ENCODE data around the gene SCO2. TPM values are rescaled to one million over a fixed set of nuclear protein-coding genes. Genes with fewer than 3 reads are reported as not detected.

Gene SCO2
- total RNA-seq, 2 donors from 2014 or later: 13.1 to 18.5 TPM

DNA sequence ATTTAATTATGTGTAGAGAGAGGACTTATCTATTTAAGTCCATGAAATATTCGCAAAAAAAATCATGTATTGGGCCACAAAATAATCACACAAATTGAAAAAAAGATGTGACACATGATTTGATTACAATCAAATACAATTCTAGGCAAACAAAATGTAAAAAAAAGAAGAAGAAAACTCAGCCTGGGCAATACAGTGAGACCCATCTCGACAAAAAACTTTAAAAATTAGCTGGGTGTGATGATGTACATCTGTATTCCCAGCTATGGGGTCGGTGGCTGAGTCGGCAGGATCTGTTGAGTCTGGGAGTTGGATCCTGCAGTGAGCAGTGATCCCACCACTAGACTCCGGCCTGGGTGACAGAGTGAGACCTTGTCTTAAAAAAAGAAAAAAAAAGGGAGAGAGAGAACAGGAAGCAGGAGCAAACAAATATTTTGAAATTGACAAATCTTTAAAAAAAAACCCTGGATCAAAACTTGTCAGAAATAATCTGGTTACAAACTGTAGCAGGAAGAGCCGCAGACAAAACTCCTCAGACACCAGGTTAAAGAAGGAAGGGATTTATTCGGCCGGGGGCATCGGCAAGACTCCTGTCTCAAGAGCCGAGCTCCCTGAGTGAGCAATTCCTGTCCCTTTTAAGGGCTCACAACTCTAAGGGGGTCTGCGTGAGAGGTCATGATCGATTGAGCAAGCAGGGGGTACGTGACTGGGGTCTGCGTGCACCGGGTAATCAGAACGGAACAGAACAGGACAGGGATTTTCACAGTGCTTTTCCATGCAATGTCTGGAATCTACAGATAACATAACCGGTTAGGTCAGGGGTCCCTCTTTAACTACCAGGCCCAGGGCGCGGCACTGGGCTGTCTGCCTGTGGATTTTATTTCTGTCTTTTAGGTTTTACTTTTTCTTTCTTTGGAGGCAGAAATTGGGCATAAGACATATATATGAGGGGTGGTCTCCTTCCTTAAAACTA, 7.7 kb upstream of the SCO2 start:
- Mint-ChIP-seq H3K36me3 (peaks cover 5% of the 10 kb centered on the region), H3K4me3 (peak overlapping the region; percentile 92), H3K4me1 (ENCODE audit: low read depth in 2 of 2) (peaks cover 34 to 36% of the 10 kb centered on the region in 2 donors), H3K27me3 (no peaks in the 10 kb centered on the region), H3K27ac (peak overlapping the region; percentile 92 to 95), H3K9me3 (peaks cover 3% of the 10 kb centered on the region)
- no peak for ATAC-seq
- no peak for DNase-seq (ENCODE audit: low spot score)

DNA sequence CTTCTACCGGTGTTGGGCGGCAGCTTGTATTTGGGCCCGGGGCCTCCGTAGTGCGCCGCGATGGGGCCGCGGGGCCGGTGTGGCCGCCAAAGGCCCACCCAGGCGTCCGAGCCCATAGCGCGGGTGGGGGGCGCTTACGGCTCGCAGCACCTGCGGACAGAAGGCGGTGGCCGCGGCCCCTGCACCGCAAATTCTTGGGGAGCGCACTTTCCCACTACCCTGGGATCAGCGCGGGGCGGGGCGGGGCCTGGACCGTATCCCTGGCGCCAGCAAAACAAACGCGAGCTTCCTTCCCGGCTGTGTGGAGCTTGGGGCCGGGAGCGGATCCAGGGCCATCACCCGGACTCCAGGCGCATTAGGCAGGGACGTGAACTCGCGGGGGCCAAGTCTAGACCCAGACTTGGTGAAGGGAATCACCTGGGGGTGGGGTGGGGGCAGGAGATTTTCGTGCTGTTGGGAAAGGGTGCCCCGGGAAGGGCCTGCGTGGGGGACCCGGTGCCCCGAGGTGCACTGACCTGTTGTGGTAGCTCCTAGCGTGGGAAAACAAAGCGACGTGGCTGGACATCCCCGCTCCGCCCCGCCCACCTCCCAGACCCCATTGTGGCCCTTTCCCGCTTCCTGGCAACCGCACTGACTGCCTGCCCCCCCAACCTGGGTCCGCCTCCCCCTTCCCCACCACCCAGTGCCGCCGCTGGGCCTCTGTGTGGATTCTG, 6.7 kb upstream of the SCO2 start:
- Mint-ChIP-seq H3K9me3 (no peaks in the 10 kb centered on the region), H3K27me3 (no peaks in the 10 kb centered on the region), H3K27ac (peak overlapping the region; percentile 92 to 95), H3K4me3 (peak overlapping the region; percentile 92), H3K36me3 (no peaks in the 10 kb centered on the region), H3K4me1 (ENCODE audit: low read depth in 2 of 2) (peaks cover 37 to 39% of the 10 kb centered on the region in 2 donors)
- no peak for ATAC-seq
- DNase-seq (ENCODE audit: low spot score): no peak

DNA sequence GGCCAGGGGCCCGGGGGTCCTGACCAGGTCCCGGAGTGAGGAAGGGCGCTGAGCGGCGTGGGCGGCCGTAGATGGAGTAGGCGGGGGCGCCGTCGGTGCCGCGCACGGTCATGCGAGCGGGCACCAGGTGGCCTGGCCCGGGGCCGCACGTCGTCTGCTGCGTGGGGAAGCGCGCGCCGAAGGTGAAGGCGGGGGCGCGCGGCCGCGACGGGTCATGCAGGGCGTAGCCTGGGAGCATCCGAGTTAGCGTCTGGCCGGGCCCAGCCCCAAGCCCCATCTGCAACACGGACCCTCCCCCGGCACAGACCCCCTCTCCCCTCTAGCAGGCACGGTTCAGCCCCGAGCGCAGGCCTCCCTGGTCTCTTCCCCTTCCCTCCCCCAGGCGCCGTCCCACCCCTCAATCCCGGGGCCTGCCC, 6.2 kb upstream of the SCO2 start:
- peak overlapping the region; percentile 95 for H3K27ac Mint-ChIP-seq
- H3K4me3 Mint-ChIP-seq: peak overlapping the region; percentile 92
- no peaks in the 10 kb centered on the region for H3K36me3 Mint-ChIP-seq
- ATAC-seq (peak; percentile 62 to 64), DNase-seq (ENCODE audit: low spot score) (peak; percentile 85)
- no peaks in the 10 kb centered on the region for H3K27me3 Mint-ChIP-seq
- H3K4me1 Mint-ChIP-seq (ENCODE audit: low read depth in 2 of 2): peaks cover 39 to 41% of the 10 kb centered on the region in 2 donors
- no peaks in the 10 kb centered on the region for H3K9me3 Mint-ChIP-seq

DNA sequence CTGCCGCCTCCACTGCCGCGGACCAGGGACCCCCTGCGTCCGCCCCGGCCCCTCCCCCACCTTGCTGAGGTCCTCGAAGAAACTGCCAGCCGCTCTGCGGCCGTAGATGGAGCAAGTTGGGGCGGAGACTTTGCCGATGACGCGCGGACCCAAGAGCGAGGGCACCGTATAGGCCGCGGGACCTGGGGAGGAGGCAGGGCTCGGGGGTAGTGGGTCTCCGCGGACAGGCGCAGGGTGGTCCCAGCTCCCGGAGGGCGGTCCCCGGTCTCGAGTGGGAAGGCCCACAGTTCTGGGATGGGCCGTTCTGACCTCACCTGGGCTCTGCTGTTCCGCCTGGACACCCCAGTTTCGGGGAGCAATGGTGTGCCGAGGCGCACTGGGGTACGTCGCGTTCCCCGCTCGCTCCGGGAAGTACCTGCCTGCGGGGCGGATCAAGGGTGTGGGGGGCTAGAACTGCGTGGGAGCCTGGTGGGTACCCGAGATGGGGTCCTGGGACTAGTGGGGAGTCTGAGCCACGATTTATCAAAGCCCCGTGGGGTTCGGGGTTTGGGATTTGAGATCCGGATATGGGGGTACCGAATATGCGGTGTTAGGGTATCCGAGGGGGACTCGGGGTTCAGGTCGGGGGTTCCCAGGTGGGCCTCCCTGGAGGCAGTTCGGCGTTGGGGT, 5.6 kb upstream of the SCO2 start:
- H3K27ac Mint-ChIP-seq: peak overlapping the region; percentile 95

GRCh38 chr22:50530580-50530876, 5.1 kb upstream of the SCO2 start:
- Mint-ChIP-seq H3K36me3 (no peaks in the 10 kb centered on the region), H3K27ac (peak overlapping the region; percentile 95), H3K27me3 (no peaks in the 10 kb centered on the region), H3K4me1 (ENCODE audit: low read depth in 2 of 2) (peaks cover 37 to 39% of the 10 kb centered on the region in 2 donors), H3K4me3 (peak overlapping the region; percentile 92), H3K9me3 (no peaks in the 10 kb centered on the region)
- DNase-seq (ENCODE audit: low spot score) (peak; percentile 73), ATAC-seq (peak; percentile 0)

More for the DNA sequence above, 5.6 kb upstream of the SCO2 start:
- Mint-ChIP-seq H3K4me3 (peak overlapping the region; percentile 92), H3K27me3 (no peaks in the 10 kb centered on the region), H3K4me1 (ENCODE audit: low read depth in 2 of 2) (peaks cover 37 to 39% of the 10 kb centered on the region in 2 donors), H3K36me3 (no peaks in the 10 kb centered on the region), H3K9me3 (no peaks in the 10 kb centered on the region)
- DNase-seq (ENCODE audit: low spot score): peak; percentile 93
- ATAC-seq: peak; percentile 67 to 70

DNA sequence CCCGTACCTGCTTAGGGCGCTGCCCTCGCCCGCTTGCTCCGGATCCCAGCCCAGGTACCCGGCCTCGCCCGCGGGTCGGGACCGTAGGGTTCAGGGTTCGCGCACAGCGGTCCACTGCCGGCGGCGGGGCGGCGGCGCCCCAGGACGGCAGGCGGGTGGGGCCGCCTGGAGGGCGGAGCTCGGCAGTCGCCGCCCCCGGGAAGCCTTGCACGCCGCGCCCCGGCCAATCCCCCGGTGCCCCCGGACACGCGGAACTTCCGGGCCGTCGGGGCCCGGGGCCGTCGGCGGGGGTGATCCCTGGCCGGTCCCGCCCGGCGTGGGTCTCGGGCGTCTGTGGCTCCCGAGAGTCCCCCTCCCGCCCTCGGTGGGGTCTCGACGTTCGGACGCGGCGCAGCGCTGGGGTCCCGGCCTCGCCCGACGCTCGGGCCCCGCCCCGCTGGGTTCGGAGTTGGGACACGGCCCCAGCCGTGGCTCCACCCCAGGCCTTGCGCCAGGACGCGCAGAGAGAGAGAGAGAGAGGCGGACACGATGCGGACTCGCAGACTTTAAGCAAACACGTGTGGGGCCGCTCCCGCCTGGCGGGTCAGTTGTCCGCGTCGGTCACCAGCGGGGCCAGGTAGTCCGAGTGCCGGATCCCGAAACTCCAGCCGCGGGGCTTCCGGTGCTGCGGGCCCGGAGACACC, 4.6 kb upstream of the SCO2 start, which contains the start of gene TYMP:
Gene TYMP, minus strand, starts transcription at position 116 of the 683 bp plus-strand sequence. CDS start 303 bp downstream, outside the sequence.
- Mint-ChIP-seq H3K4me3 (peak within 1 kb of the TSS; percentile 92), H3K36me3 (no peaks in the 10 kb centered on the region), H3K27ac (peak within 1 kb of the TSS; percentile 95), H3K4me1 (ENCODE audit: low read depth in 2 of 2) (peaks cover 37 to 39% of the 10 kb centered on the region in 2 donors), H3K9me3 (no peaks in the 10 kb centered on the region), H3K27me3 (no peaks in the 10 kb centered on the region)
- DNase-seq (ENCODE audit: low spot score): peak; percentile 91
- peak; percentile 49 to 68 for ATAC-seq

GRCh38 chr22:50529416-50529896, 4.1 kb upstream of the SCO2 start:
- Mint-ChIP-seq H3K4me3 (peak overlapping the region; percentile 88), H3K27me3 (no peaks in the 10 kb centered on the region), H3K27ac (peak overlapping the region in 1 of 2 donors; percentile 95), H3K4me1 (ENCODE audit: low read depth in 2 of 2) (peaks cover 40 to 42% of the 10 kb centered on the region in 2 donors), H3K9me3 (no peaks in the 10 kb centered on the region), H3K36me3 (no peaks in the 10 kb centered on the region)
- ATAC-seq (no peak), DNase-seq (ENCODE audit: low spot score) (no peak)

- peak overlapping the region; percentile 93 to 95 for H3K27ac Mint-ChIP-seq
- ATAC-seq (no peak), DNase-seq (ENCODE audit: low spot score) (no peak)
- no peaks in the 10 kb centered on the region for H3K36me3 Mint-ChIP-seq
- no peaks in the 10 kb centered on the region for H3K27me3 Mint-ChIP-seq
- peak overlapping the region; percentile 88 for H3K4me3 Mint-ChIP-seq
- H3K9me3 Mint-ChIP-seq: no peaks in the 10 kb centered on the region
- peaks cover 40 to 41% of the 10 kb centered on the region in 2 donors for H3K4me1 Mint-ChIP-seq (ENCODE audit: low read depth in 2 of 2)
Measured at GRCh38 chr22:50528682-50529415, 3.5 kb upstream of the SCO2 start.

- Mint-ChIP-seq H3K27me3 (no peaks in the 10 kb centered on the region), H3K27ac (peak overlapping the region; percentile 93 to 95), H3K4me1 (ENCODE audit: low read depth in 2 of 2) (peaks cover 35 to 40% of the 10 kb centered on the region in 2 donors), H3K4me3 (peak overlapping the region; percentile 88), H3K9me3 (no peaks in the 10 kb centered on the region), H3K36me3 (no peaks in the 10 kb centered on the region)
- DNase-seq (ENCODE audit: low spot score) (no peak), ATAC-seq (no peak)
Measured at GRCh38 chr22:50527921-50528681, 2.7 kb upstream of the SCO2 start.

- DNase-seq (ENCODE audit: low spot score) (peak; percentile 85), ATAC-seq (peak; percentile 21 to 25)
Measured at GRCh38 chr22:50526834-50527801, 1.7 kb upstream of the SCO2 start.

More at GRCh38 chr22:50526834-50527801, 1.7 kb upstream of the SCO2 start:
- peaks cover 29 to 34% of the 10 kb centered on the region in 2 donors for H3K4me1 Mint-ChIP-seq (ENCODE audit: low read depth in 2 of 2)
- peak overlapping the region; percentile 88 for H3K4me3 Mint-ChIP-seq
- H3K27me3 Mint-ChIP-seq: no peaks in the 10 kb centered on the region
- H3K27ac Mint-ChIP-seq: peak overlapping the region; percentile 93 to 95
- H3K36me3 Mint-ChIP-seq: no peaks in the 10 kb centered on the region
- H3K9me3 Mint-ChIP-seq: no peaks in the 10 kb centered on the region
